Glutamatergic neuron (in vitro differentiated cells): ENCODE data around the gene PAOX. TPM values are rescaled to one million over a fixed set of nuclear protein-coding genes. Genes with fewer than 3 reads are reported as not detected.
"Not testable (repeated sequence)": the region's sequence is repeated elsewhere in the genome, so short reads cannot be mapped to it uniquely, and the experiment has no call there.

Experiments
- DNase-seq: peaks from one replicate; pipeline ENCODE4 v3.0.0; 2022
- H3K27ac Mint-ChIP-seq: one replicate; pipeline ENCODE4 v1.8.0; 2020; ENCODE audit warnings: mild to moderate bottlenecking, mixed read lengths, inconsistent platforms; ENCODE audit not compliant: unreplicated experiment
- H3K27me3 Mint-ChIP-seq: one replicate; pipeline ENCODE4 v1.8.0; 2020; ENCODE audit warnings: mild to moderate bottlenecking, moderate library complexity, mixed read lengths, inconsistent platforms; ENCODE audit not compliant: unreplicated experiment
- H3K36me3 Mint-ChIP-seq: one replicate; pipeline ENCODE4 v1.8.0; 2020; ENCODE audit warnings: mild to moderate bottlenecking, mixed read lengths, inconsistent platforms; ENCODE audit not compliant: unreplicated experiment
- H3K4me1 Mint-ChIP-seq: one replicate; pipeline ENCODE4 v1.8.0; 2020; ENCODE audit warnings: mild to moderate bottlenecking, low read depth, mixed read lengths, inconsistent platforms; ENCODE audit not compliant: unreplicated experiment
- H3K4me3 Mint-ChIP-seq: one replicate; pipeline ENCODE4 v1.8.0; 2020; ENCODE audit warnings: mild to moderate bottlenecking, mixed read lengths, inconsistent platforms; ENCODE audit not compliant: unreplicated experiment
- H3K9me3 Mint-ChIP-seq: one replicate; pipeline ENCODE4 v1.8.0; 2020; ENCODE audit warnings: mild to moderate bottlenecking, moderate library complexity, mixed read lengths, inconsistent platforms; ENCODE audit not compliant: unreplicated experiment
- CTCF ChIP-seq: fragments of 200-600 bp; sonication (generic); IDR thresholded peaks from one replicate; pipeline ENCODE4 v1.5.0; 2021; ENCODE audit not compliant: partially characterized antibody, unreplicated experiment
- total RNA-seq: library from RNA; stranded (reverse); fragmentation: NEBNext Ultra II Directional; extraction: Animal tissue kit (Norgen Biotek cat#: 25700); gene quantifications from one replicate; pipeline ENCODE4 v1.2.1, GENCODE V29; 2021; ENCODE audit not compliant: unreplicated experiment

PAOX gene
- total RNA-seq, 1 donor from 2014 or later: 12.7 TPM

GRCh38 chr10:133422807-133423771, 44.0 kb downstream of the PAOX start:
- Mint-ChIP-seq H3K27me3 (peaks cover 8% of the 10 kb centered on the region), H3K4me1 (no peaks in the 10 kb centered on the region), H3K4me3 (no peak overlapping the region), H3K27ac (no peak overlapping the region), H3K9me3 (peaks cover 6% of the 10 kb centered on the region), H3K36me3 (no peaks in the 10 kb centered on the region)
- no peak for TF ChIP-seq CTCF
- no peak for DNase-seq

- not testable (repeated sequence) for H3K36me3 Mint-ChIP-seq, DNase-seq, H3K27ac Mint-ChIP-seq, H3K27me3 Mint-ChIP-seq, H3K4me1 Mint-ChIP-seq, H3K9me3 Mint-ChIP-seq, H3K4me3 Mint-ChIP-seq
Measured at GRCh38 chr10:133424102-133424501, 45.0 kb downstream of the PAOX start.

- DNase-seq, H3K4me1 Mint-ChIP-seq, H3K9me3 Mint-ChIP-seq, H3K36me3 Mint-ChIP-seq, H3K27ac Mint-ChIP-seq, H3K4me3 Mint-ChIP-seq: not testable (repeated sequence)
- peaks cover 11% of the 10 kb centered on the region for H3K27me3 Mint-ChIP-seq
Measured at GRCh38 chr10:133424601-133425000, 45.5 kb downstream of the PAOX start, which contains the start of gene SPRN. Gene SPRN, minus strand, starts transcription at chr10:133424625. Its CDS starts 944 bp downstream, at chr10:133423681.

- H3K9me3 Mint-ChIP-seq, H3K27me3 Mint-ChIP-seq, H3K4me3 Mint-ChIP-seq, H3K27ac Mint-ChIP-seq, H3K36me3 Mint-ChIP-seq, DNase-seq, H3K4me1 Mint-ChIP-seq: not testable (repeated sequence)
Measured at GRCh38 chr10:133429571-133429970, 50.5 kb downstream of the PAOX start.

GRCh38 chr10:133431888-133432613, 53.0 kb downstream of the PAOX start:
- not testable (repeated sequence) for H3K36me3 Mint-ChIP-seq, H3K9me3 Mint-ChIP-seq, H3K4me1 Mint-ChIP-seq, H3K27ac Mint-ChIP-seq, H3K27me3 Mint-ChIP-seq, H3K4me3 Mint-ChIP-seq, DNase-seq

- H3K4me3 Mint-ChIP-seq, DNase-seq, H3K4me1 Mint-ChIP-seq, H3K27ac Mint-ChIP-seq, H3K9me3 Mint-ChIP-seq, H3K27me3 Mint-ChIP-seq, H3K36me3 Mint-ChIP-seq: not testable (repeated sequence)
Measured at GRCh38 chr10:133432789-133433188, 53.7 kb downstream of the PAOX start.

- Mint-ChIP-seq H3K9me3 (peaks cover 9% of the 10 kb centered on the region), H3K4me3 (no peak overlapping the region), H3K4me1 (no peaks in the 10 kb centered on the region), H3K36me3 (no peaks in the 10 kb centered on the region), H3K27me3 (peaks cover 2% of the 10 kb centered on the region), H3K27ac (no peak overlapping the region)
- DNase-seq: no peak
- no peak for TF ChIP-seq CTCF
Measured at GRCh38 chr10:133438711-133439273, 59.7 kb downstream of the PAOX start.
